Endothelial cell of umbilical vein (primary cell): Measurements from ENCODE around the gene DLG5. TPM values are rescaled to one million over a fixed set of nuclear protein-coding genes. Genes with fewer than 3 reads are reported as not detected.

Source experiments
- BruUV-seq: library from RNA; stranded (reverse); fragments of 400-500 nt; replicated peaks from 2 replicates; lab custom pipeline; 2021; lab: Mats Ljungman, UMichigan
- CTCF ChIA-PET: fragments of 300-600, 350-600 bp; sonication (Branson Sonifier 250); formaldehyde crosslinking; loops from one replicate; lab custom pipeline; 2021; ENCODE audit warnings: antibody characterized with exemption, inconsistent platforms; lab: Charles Lee
- POLR2A ChIA-PET: fragments of 300-600, 350-600 bp; sonication (Branson Sonifier 250); formaldehyde crosslinking; loops from one replicate; lab custom pipeline; 2021; ENCODE audit warnings: antibody characterized with exemption, inconsistent platforms; lab: Charles Lee
- DNase-seq: peaks from one replicate; pipeline ENCODE4 v3.0.0-alpha.2; 2011; ENCODE audit warnings: low read depth, low spot score
- FAIRE-seq: peaks from 2 replicates; lab custom pipeline; 2011; peaks lifted over from hg19 to GRCh38; lab: Jason Lieb, UNC
- H2AFZ ChIP-seq: 2 replicates; pipeline ENCODE4 v1.6.0; 2012; ENCODE audit warnings: low read depth, low read length, control low read depth, inconsistent platforms
- H3K27ac ChIP-seq: 2 replicates; pipeline ENCODE4 v1.5.1; 2011; ENCODE audit warnings: low read depth, mild to moderate bottlenecking, control low read depth, low read length, moderate library complexity; ENCODE audit not compliant: insufficient read depth
- H3K27me3 ChIP-seq, 2 experiments: 2 replicates each; pipeline versions ENCODE4 v1.6.0 to v1.6.1; 2011; ENCODE audit warnings: low read length in 2 of 2, mixed read lengths in 1 of 2; ENCODE audit not compliant: control insufficient read depth in 2 of 2, insufficient read depth in 2 of 2
- H3K36me3 ChIP-seq, 2 experiments: 2 replicates in 1 of 2; 3 replicates in 1 of 2; pipeline ENCODE4 v1.5.1; 2011; ENCODE audit warnings: low read length in 2 of 2, mild to moderate bottlenecking in 1 of 2, moderate library complexity in 1 of 2; ENCODE audit not compliant: control insufficient read depth in 2 of 2, insufficient read depth in 2 of 2; ENCODE audit errors: extremely low read depth in 1 of 2
- H3K4me1 ChIP-seq: 3 replicates; pipeline ENCODE4 v1.5.1; 2011; ENCODE audit warnings: mild to moderate bottlenecking, low read length; ENCODE audit not compliant: control insufficient read depth, insufficient read depth; ENCODE audit errors: extremely low read depth
- H3K4me2 ChIP-seq: 2 replicates; pipeline ENCODE4 v1.6.1; 2011; ENCODE audit warnings: low read length, control low read depth, mixed read lengths; ENCODE audit not compliant: insufficient read depth
- H3K4me3 ChIP-seq, 3 experiments: fragments of 200-600 bp in 1 of 3; sonication (generic), shearing (Covaris generic) in 1 of 3; replicated peaks in 1 of 3; 2 replicates each; pipeline ENCODE4 v1.5.1; 2011 to 2016; ENCODE audit warnings: control low read depth in 3 of 3, low read length in 3 of 3, mild to moderate bottlenecking in 2 of 3, inconsistent platforms in 1 of 3, low read depth in 1 of 3, moderate library complexity in 1 of 3; ENCODE audit not compliant: insufficient read depth in 1 of 3
- H3K79me2 ChIP-seq: 2 replicates; pipeline ENCODE4 v1.6.0; 2012; ENCODE audit warnings: low read length, inconsistent platforms; ENCODE audit not compliant: control insufficient read depth, insufficient read depth
- H3K9ac ChIP-seq: replicated peaks from 2 replicates; pipeline ENCODE3; 2011; ENCODE audit warnings: low read length, control low read depth; ENCODE audit not compliant: insufficient read depth; ENCODE audit errors: extremely low read depth
- H3K9me1 ChIP-seq: replicated peaks from 3 replicates; pipeline ENCODE4 v1.6.0; 2011; ENCODE audit warnings: mild to moderate bottlenecking, low read length; ENCODE audit not compliant: control insufficient read depth, insufficient read depth; ENCODE audit errors: extremely low read depth
- H3K9me3 ChIP-seq: replicated peaks from 2 replicates; pipeline ENCODE4 v1.5.1; 2012; ENCODE audit warnings: low read length, inconsistent platforms; ENCODE audit not compliant: control insufficient read depth, insufficient read depth
- H4K20me1 ChIP-seq: replicated peaks from 2 replicates; pipeline ENCODE3; 2011; ENCODE audit warnings: mild to moderate bottlenecking, low read length; ENCODE audit not compliant: control insufficient read depth, insufficient read depth; ENCODE audit errors: extremely low read depth
- CTCF ChIP-seq, 2 donors: IDR thresholded peaks; 1 replicate in 1 of 2; 2 replicates in 1 of 2; pipeline ENCODE4 v1.5.1; 2011; ENCODE audit warnings: low read length in 2 of 2, mild to moderate bottlenecking in 2 of 2, moderate library complexity in 2 of 2, control low read depth in 1 of 2, inconsistent platforms in 1 of 2, low read depth in 1 of 2; ENCODE audit not compliant: insufficient read depth in 1 of 2; ENCODE audit errors: extremely low read depth in 1 of 2
- EZH2 ChIP-seq: IDR thresholded peaks from 2 replicates; pipeline ENCODE4 v1.6.1; 2012; ENCODE audit warnings: borderline replicate concordance, low read depth, mild to moderate bottlenecking, moderate library complexity, low read length, inconsistent platforms; ENCODE audit not compliant: severe bottlenecking
- FOS ChIP-seq: IDR thresholded peaks from 2 replicates; pipeline ENCODE4 v1.6.1; 2011; ENCODE audit warnings: mild to moderate bottlenecking, low read length, moderate library complexity, borderline replicate concordance; ENCODE audit not compliant: insufficient read depth
- GATA2 ChIP-seq: IDR thresholded peaks from 2 replicates; pipeline ENCODE4 v1.7.0; 2011; ENCODE audit warnings: low read depth, mild to moderate bottlenecking, moderate library complexity, mixed read lengths, low read length; ENCODE audit not compliant: insufficient read length, insufficient read depth
- JUN ChIP-seq: IDR thresholded peaks from 2 replicates; pipeline ENCODE4 v1.6.1; 2011; ENCODE audit warnings: borderline replicate concordance, low read depth; ENCODE audit not compliant: insufficient read length, insufficient read depth
- MYC ChIP-seq: IDR thresholded peaks from one replicate; pipeline ENCODE4 v1.6.1; 2011; ENCODE audit warnings: mild to moderate bottlenecking, low read depth, low read length
- POLR2A ChIP-seq: IDR thresholded peaks from 2 replicates; pipeline ENCODE4 v1.6.1; 2012; ENCODE audit warnings: low read depth, mild to moderate bottlenecking, control low read depth, low read length
- POLR2AphosphoS5 ChIP-seq: IDR thresholded peaks from 2 replicates; pipeline ENCODE4 v1.6.1; 2012; ENCODE audit warnings: low read depth, mild to moderate bottlenecking, control low read depth, low read length, moderate library complexity; ENCODE audit not compliant: insufficient read depth
- dilution Hi-C: fragments of 300-500 bp; cut with MboI; formaldehyde crosslinking; loops from one replicate; pipeline ENCODE4 v1.15.0; 2019; ENCODE audit warnings: low sequenced_read_pairs; ENCODE audit not compliant: extremely low pct_ligation_motif_present
- intact Hi-C: fragments of 100-400 bp; cut with micrococcal nuclease; formaldehyde crosslinking; loops from one replicate; pipeline ENCODE4 v1.10.0; 2022
- polyA plus RNA-seq, 4 experiments: library from polyadenylated mRNA; depleted of rRNA in 3 of 4; stranded (reverse) in 3 of 4; unstranded in 1 of 4; fragments of >200 nt; gene quantifications; 2 replicates each; pipeline versions ENCODE4 v1.2.1 to v1.2.3, GENCODE V29; 2011 to 2012; ENCODE audit warnings: missing spikeins in 1 of 4
- total RNA-seq: library from RNA; stranded (reverse); gene quantifications from 2 replicates; pipeline ENCODE4 v1.2.3, GENCODE V29; 2021
- TF ChIP-seq, protein P1 (sequence below): IDR thresholded peaks from 2 replicates; pipeline ENCODE4 v1.6.1; 2011; ENCODE audit not compliant: insufficient read depth, insufficient read length

DLG5 gene
- total and polyA plus RNA-seq, 2 donors (not counting 3 experiments of a cell fraction or from before 2014, with no cell fraction given): 12.3 to 24.9 TPM

- Histone ChIP-seq H3K27me3 (no peaks in the 10 kb centered on the region), H3K4me3 (no peak overlapping the region), H3K9me3 (no peaks in the 10 kb centered on the region), H3K4me1 (no peaks in the 10 kb centered on the region), H3K27ac (no peak overlapping the region), H3K9ac (no peak overlapping the region), H2AFZ (no peak overlapping the region), H4K20me1 (no peaks in the 10 kb centered on the region), H3K9me1 (no peaks in the 10 kb centered on the region), H3K4me2 (no peak overlapping the region), H3K79me2 (no peaks in the 10 kb centered on the region), H3K36me3 (peaks cover 6 to 20% of the 10 kb centered on the region in 2 experiments)
- intact Hi-C loops (no loop called here), dilution Hi-C loops (no loop called here)
- FAIRE-seq (no peak), DNase-seq (no peak)
- ChIA-PET CTCF (no interaction called here), POLR2A (no interaction called here)
- BruUV-seq: no TSS peak
- TF ChIP-seq FOS (no peak), EZH2 (no peak), POLR2A (no peak), POLR2AphosphoS5 (no peak), JUN (no peak), GATA2 (no peak), CTCF (IDR thresholded peaks at IDR 0.05; ENCODE audit: extremely low read depth in 1 of 2, insufficient read depth in 1 of 2, low read depth in 1 of 2, low read length in 2 of 2) (no peak), MYC (no peak)
- TF ChIP-seq, protein P1, sequence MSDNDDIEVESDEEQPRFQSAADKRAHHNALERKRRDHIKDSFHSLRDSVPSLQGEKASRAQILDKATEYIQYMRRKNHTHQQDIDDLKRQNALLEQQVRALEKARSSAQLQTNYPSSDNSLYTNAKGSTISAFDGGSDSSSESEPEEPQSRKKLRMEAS: no peak
Measured at GRCh38 chr10:77800320-77800719, 126.2 kb downstream of the DLG5 start.
